T-helper 1 cell treated with Interleukin-12 subunit alpha and Interleukin-12 subunit beta and Interleukin-4 antibody, amounts not matched to agents 30 ng/mL and 1 ng/mL, for 36 hours (primary cell): ENCODE measurements around the gene SIVA1. TPM values are rescaled to one million over a fixed set of nuclear protein-coding genes. Genes with fewer than 3 reads are reported as not detected.

Source experiments
- intact Hi-C: fragments of 100-400 bp; cut with micrococcal nuclease; formaldehyde crosslinking; loops from one replicate; pipeline ENCODE4 v1.15.1; 2024
- total RNA-seq: library from RNA; stranded (reverse); gene quantifications from 2 replicates; pipeline ENCODE4 v1.2.3, GENCODE V29; 2022

Gene SIVA1
- total RNA-seq, 1 donor from 2014 or later = 93.1 TPM

DNA sequence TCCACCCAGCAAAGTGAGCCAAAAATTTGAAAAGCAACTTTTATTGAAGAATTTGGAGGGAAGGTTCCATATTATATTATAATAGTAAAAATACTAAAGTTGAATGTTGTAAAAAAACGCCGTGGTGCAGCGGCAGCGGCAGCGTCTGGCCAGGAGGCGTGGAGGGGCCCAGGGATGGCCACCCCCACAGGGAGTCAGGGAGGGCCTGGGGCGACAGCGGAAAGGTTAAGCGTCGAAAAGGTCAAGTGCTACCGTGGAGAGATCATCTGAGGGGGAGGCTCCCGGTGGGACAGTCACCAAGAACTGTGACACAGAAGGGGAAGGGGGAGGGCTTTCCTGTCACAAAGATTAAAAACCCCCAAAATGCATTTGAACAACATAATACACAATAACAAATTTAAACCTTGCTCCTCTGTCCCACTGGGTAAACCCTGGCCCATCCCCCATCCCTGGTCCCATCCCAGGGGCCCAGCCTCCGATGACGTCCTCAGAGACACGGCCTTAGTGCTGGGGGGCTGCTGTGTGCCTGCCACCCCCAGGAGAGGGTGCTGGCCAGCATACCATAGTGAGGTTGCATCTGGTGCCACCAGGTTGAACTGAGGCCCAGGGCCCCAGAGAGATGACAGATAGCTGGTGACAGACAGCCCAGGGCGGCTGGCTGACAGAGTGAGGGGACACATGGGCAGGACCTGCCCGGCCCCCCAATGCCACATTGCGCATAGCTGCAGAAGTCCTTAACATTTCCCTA, 16.6 kb downstream of the SIVA1 start:
- intact Hi-C loops = loop anchor here (2.0 to 5.0 kb wide), 2 partner anchors 31 to 98 kb away; partner anchors contain the start of genes CEP170B and ZBTB42

- intact Hi-C loops = no loop called here
These were observed 17.2 kb downstream of the SIVA1 start for GRCh38 chr14:104770072-104770579.

DNA sequence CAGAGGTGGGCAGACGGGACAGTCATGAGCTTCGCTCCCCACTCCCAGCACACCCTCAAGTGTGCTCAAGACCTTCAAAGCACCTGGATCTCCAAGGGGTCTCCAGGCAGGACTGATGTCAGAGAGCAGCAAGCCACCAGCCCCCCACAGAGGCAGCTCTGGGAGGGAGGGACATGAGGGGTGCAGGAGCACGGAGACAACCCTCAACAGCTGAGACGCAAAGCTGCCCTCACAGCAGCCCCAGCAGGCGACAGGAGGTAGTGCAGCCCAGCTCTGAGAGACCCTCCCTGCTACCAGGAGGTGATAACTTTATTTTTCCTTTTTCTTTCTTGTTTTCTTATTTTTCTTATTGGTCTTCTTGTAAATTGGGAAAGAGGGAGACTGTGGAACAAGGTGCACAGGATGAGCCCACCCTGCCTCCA, 17.9 kb downstream of the SIVA1 start:
- intact Hi-C loops = no loop called here

DNA sequence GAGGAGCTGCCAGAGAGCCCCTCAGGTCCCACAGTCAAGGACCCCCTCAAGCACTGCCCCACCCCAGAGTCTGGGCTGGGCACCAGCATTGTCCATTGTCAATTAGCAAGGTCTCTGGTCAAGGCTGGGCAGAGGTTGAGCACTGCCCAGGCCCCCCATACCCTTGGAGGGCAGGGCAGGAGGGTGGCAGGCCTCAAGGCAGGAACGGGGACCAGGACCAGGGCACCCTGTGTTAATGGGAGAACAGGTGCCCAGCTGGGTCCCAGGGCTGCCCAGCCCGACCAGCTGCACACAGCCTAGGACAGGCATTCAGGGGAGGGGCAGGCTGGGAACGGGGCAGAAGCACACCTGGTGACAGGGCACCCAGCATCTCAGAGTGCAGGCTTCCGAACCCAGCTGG, 18.4 kb downstream of the SIVA1 start:
- intact Hi-C loops = no loop called here

- intact Hi-C loops = no loop called here
These were observed 19.2 kb downstream of the SIVA1 start for GRCh38 chr14:104771918-104772706.

- intact Hi-C loops = no loop called here
These were observed 20.0 kb downstream of the SIVA1 start for GRCh38 chr14:104772707-104773504.

DNA sequence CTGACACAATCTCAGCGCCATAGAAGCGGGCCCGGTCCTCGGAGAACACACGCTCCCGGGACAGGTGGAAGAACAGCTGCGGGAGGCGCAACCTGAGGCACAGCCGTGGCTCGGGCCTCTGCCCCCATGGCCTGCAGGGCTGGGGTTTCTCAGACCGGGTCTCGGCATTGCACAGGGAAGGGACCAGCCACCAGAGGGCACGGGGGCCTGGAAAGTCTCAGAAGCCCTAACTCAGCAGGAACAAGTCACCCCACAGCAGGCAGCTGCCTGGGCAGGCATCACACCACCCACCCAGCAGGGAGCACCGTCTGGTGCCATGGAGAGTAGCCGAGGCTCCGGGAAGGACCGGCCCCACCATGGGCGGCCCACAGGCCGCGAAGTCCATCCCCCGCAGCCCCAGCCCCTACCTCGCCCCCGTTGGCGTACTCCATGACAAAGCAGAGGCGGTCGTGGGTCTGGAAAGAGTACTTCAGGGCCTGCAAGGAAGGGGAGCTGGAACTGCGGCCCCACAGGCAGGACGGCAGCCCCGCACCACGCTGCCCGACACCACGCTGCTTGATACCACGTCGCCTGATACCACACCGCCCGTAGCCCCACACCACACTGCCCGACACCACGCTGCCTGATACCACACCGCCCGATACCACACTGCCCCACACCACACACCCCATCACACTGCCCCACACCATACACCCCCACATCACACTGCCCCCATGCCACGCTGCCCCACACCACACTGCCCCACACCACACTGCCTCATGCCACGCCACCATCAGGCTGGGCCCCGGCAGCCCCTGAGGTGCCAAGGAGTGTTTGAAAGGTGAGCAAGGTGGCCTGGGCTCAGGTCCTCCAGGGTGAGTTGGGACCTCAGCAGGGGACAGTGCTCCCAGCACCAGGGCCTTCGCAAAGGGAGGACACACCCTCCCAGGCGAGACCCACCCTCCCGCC, 20.8 kb downstream of the SIVA1 start:
- intact Hi-C loops = no loop called here

GRCh38 chr14:104774453-104775072, 21.6 kb downstream of the SIVA1 start:
- intact Hi-C loops = no loop called here

GRCh38 chr14:104775073-104775489, 22.1 kb downstream of the SIVA1 start:
- intact Hi-C loops = no loop called here

GRCh38 chr14:104776481-104776880, 23.5 kb downstream of the SIVA1 start:
- intact Hi-C loops = no loop called here

- intact Hi-C loops = no loop called here
These were observed 24.2 kb downstream of the SIVA1 start for GRCh38 chr14:104776961-104777807.

DNA sequence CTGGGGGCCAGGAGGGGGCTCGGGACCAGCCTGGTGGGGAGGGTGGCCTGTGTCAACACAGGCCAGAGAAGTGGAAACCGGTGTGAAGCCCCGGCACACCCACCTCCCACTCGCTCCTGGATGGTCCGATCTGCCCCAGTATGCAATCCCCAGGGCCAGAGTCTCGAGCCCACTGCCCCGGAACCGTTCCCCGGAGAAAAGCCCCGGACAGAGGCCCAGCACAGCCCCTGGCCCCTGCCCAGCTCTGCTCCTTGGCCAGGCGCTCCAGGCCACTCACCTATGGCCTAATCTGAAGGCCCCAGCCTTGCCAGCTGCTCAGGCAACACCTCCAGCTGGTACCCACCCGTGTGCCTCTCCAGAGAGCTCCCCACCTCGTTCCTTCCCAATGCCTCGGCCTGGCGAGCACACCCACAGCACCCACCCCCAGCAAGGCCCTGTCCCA, 24.9 kb downstream of the SIVA1 start:
- intact Hi-C loops = no loop called here

- intact Hi-C loops = no loop called here
These were observed 25.9 kb downstream of the SIVA1 start for GRCh38 chr14:104778694-104779331.

DNA sequence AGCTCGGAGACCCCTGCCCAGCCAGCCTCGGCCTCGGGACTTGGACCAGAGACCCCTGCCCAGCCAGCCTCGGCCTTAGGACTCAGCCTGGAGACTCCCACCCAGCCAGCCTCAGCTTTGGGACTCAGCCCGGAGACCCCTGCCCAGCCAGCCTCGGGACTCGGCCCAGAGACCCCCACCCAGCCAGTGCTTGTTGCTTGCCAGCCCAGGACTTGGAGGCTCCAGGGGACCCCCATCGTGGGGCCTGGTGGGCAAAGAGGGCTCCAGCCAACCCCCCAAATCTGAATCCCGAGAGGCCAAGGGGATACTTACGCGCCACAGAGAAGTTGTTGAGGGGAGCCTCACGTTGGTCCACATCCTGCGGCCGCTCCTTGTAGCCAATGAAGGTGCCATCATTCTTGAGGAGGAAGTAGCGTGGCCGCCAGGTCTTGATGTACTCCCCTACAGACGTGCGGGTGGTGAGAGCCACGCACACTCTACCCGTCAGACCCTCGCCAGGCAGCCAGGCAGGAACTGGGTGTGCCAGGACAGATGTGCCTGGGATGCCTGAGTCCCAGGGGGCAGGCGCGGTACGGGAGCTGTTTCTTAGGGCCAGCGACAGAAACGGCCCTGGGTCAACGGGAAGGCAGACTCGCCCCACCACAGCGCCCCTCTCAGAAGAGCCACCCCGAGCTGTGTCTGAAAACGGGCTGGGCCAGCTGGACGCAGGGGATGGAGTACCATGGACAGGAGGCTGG, 27.0 kb downstream of the SIVA1 start:
- intact Hi-C loops = no loop called here

DNA sequence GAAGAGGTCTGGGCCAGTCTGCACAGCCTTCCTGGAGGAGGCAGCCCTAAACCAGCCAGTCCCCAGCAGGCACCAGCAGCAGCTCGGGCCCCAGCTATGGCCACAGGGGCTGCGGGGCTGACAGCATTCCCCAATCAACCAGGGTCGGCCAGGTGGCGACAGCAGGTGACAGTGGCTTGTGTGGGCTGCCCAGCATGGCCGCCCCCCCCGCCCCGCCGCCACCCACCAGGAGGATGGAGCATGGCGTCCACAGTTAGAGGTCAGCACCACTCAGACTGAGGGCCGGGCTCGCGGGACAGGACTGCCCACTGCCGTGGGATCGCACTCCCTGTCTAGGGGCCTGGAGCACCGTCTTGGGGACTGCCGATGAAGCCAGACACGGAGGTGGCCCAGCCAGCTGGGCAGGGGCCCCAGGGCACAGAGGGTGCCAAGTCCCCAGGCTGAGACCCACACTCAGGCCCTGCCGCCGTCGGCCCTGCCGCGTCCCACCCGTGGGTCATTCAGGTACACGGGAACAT, 27.6 kb downstream of the SIVA1 start:
- intact Hi-C loops = no loop called here

- intact Hi-C loops = no loop called here
These were observed 28.5 kb downstream of the SIVA1 start for GRCh38 chr14:104781271-104782077.
